Choroid plexus epithelial cell (primary cell): Measurements from ENCODE around the gene CALD1.

Source experiments
- DNase-seq: peaks from one replicate; pipeline ENCODE4 v3.0.0-alpha.2; 2010; ENCODE audit warnings: low read depth
- H3K4me3 ChIP-seq: 2 replicates; pipeline ENCODE4 v1.5.1; 2011; ENCODE audit warnings: low read depth, mild to moderate bottlenecking, control low read depth, low read length, moderate library complexity
- CTCF ChIP-seq: conservative IDR thresholded peaks from 2 replicates; pipeline ENCODE4 v1.5.1; 2011; ENCODE audit warnings: low read depth, mild to moderate bottlenecking, control low read depth, inconsistent platforms, low read length, moderate library complexity

The CALD1 gene

GRCh38 chr7:134942690-134943466 is 163.4 kb downstream of the CALD1 start:
- no peak overlapping the region for H3K4me3 ChIP-seq
- DNase-seq, result no peak
- no peak for TF ChIP-seq CTCF

- peak; percentile 38 for TF ChIP-seq CTCF
- peak; percentile 68 for DNase-seq
Observed at GRCh38 chr7:134943785-134944400, 164.5 kb downstream of the CALD1 start.

DNA sequence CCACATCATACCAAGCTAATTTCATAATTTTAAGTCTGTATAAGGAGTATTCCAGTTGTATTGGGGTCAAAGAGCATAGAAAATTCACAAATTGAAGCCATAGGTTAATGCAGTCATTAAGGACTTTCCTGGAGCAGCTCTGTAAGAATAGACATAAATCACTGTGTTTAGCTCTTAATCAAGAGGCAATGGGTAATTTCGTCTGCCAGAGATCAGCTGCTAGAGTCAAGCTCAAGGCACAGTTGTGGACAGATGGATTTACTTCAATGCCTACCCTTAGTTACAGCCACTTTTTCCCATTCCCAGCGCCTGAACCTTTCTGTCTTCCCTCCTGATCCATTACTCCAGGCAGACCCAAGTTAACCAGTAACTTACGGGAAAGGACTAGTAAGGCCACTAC is 166.3 kb downstream of the CALD1 start:
- DNase-seq, result no peak
- no peak for TF ChIP-seq CTCF
- no peak overlapping the region for H3K4me3 ChIP-seq

More at GRCh38 chr7:134943785-134944400, 164.5 kb downstream of the CALD1 start:
- H3K4me3 ChIP-seq, result no peak overlapping the region

- no peak overlapping the region for H3K4me3 ChIP-seq
- peak; percentile 63 for DNase-seq
- TF ChIP-seq CTCF, result no peak
Observed at GRCh38 chr7:134946260-134946659, 166.8 kb downstream of the CALD1 start.

DNA sequence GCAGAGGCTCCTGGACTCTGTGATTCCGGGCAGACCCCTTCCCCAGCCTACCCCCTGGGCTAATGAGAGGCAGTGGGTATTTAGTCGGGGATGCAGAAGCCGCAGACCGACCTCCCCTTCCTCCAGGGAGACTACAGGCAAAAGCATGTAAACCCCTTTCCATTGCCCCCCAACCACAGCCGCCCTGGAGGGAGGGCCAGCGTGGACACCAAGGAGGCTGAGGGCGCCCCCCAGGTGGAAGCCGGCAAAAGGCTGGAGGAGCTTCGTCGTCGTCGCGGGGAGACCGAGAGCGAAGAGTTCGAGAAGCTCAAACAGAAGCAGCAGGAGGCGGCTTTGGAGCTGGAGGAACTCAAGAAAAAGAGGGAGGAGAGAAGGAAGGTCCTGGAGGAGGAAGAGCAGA is 167.9 kb downstream of the CALD1 start:
- DNase-seq, result no peak
- H3K4me3 ChIP-seq, result no peak overlapping the region
- TF ChIP-seq CTCF, result no peak

GRCh38 chr7:134947831-134948230 is 168.4 kb downstream of the CALD1 start:
- H3K4me3 ChIP-seq, result no peak overlapping the region
- no peak for DNase-seq
- TF ChIP-seq CTCF, result no peak

GRCh38 chr7:134948246-134948645 is 168.8 kb downstream of the CALD1 start:
- H3K4me3 ChIP-seq, result no peak overlapping the region
- TF ChIP-seq CTCF, result no peak
- peak; percentile 37 for DNase-seq
